HepG2 (cell line): ENCODE results near the gene TMEM238. TPM values are rescaled to one million over a fixed set of nuclear protein-coding genes. Genes with fewer than 3 reads are reported as not detected.

Experiments
- ATAC-seq: fragments of 200-7000 bp; cut with Tn5 transposase; 3 replicates; pipeline ENCODE4 v1.9.1; 2020; ENCODE audit warnings: mild to moderate bottlenecking, moderate library complexity
- BruUV-seq: library from RNA; stranded (reverse); fragments of 400-500 nt; replicated peaks from 2 replicates; lab custom pipeline; 2021; lab: Mats Ljungman, UMichigan
- CTCF ChIA-PET: fragments of 300-600 bp; formaldehyde crosslinking; extraction: SDS; loops from one replicate; lab custom pipeline; 2021; ENCODE audit warnings: low total read pairs, inconsistent platforms, low intra/inter-chr PET ratio; lab: Yijun Ruan, JAX
- POLR2A ChIA-PET: fragments of 350-600 bp; sonication (Branson Sonifier 250); formaldehyde crosslinking; loops from one replicate; lab custom pipeline; 2020; ENCODE audit warnings: antibody characterized with exemption, inconsistent platforms; lab: Yijun Ruan, JAX
- DNase-seq: peaks from one replicate; pipeline ENCODE4 v3.0.0-alpha.2; 2015; ENCODE audit warnings: low spot score
- FAIRE-seq: peaks from 3 replicates; lab custom pipeline; 2011; peaks lifted over from hg19 to GRCh38; lab: Jason Lieb, UNC
- H2AFZ ChIP-seq: one replicate; pipeline ENCODE4 v1.6.1; 2011; ENCODE audit warnings: low read length, inconsistent platforms
- H3K27ac ChIP-seq: fragments of 300-600 bp; 3 replicates; pipeline ENCODE4 v1.8.0; 2011; ENCODE audit warnings: mixed run types, mild to moderate bottlenecking, mixed read lengths, low read length, inconsistent platforms; ENCODE audit not compliant: insufficient read depth; ENCODE audit errors: extremely low read length
- H3K27me3 ChIP-seq, 2 experiments: fragments of 200-600 bp in 1 of 2; 2 replicates in 1 of 2; 3 replicates in 1 of 2; pipeline versions ENCODE4 v1.6.0 to v1.8.0; 2011; ENCODE audit warnings: low read length in 2 of 2, mild to moderate bottlenecking in 2 of 2, moderate library complexity in 2 of 2, inconsistent platforms in 1 of 2; ENCODE audit not compliant: insufficient read depth in 2 of 2, control insufficient read depth in 1 of 2
- H3K36me3 ChIP-seq, 2 experiments: fragments of 200-600 bp in 1 of 2; replicated peaks in 1 of 2; 2 replicates in 1 of 2; 3 replicates in 1 of 2; pipeline versions ENCODE4 v1.5.1 to v1.8.0; 2011; ENCODE audit warnings: low read length in 2 of 2, inconsistent platforms in 1 of 2; ENCODE audit not compliant: insufficient read depth in 2 of 2, control insufficient read depth in 1 of 2
- H3K4me1 ChIP-seq: 2 replicates; pipeline ENCODE4 v1.5.1; 2012; ENCODE audit warnings: low read length, inconsistent platforms; ENCODE audit not compliant: insufficient read depth
- H3K4me2 ChIP-seq: 2 replicates; pipeline ENCODE4 v1.6.0; 2011; ENCODE audit warnings: low read depth, low read length, inconsistent platforms
- H3K4me3 ChIP-seq, 3 experiments: fragments of 200-600 bp in 1 of 3; sonication (generic), shearing (Covaris generic) in 1 of 3; replicated peaks in 1 of 3; 2 replicates each; pipeline ENCODE4 v1.5.1; 2011 to 2016; ENCODE audit warnings: low read length in 3 of 3, inconsistent platforms in 2 of 3, low read depth in 2 of 3, mild to moderate bottlenecking in 2 of 3, control low read depth in 1 of 3, mixed read lengths in 1 of 3; ENCODE audit not compliant: insufficient read depth in 1 of 3
- H3K79me2 ChIP-seq: one replicate; pipeline ENCODE4 v1.6.1; 2011; ENCODE audit warnings: low read length, inconsistent platforms; ENCODE audit not compliant: insufficient read depth
- H3K9ac ChIP-seq: 2 replicates; pipeline ENCODE4 v1.6.0; 2011; ENCODE audit warnings: mild to moderate bottlenecking, low read depth, low read length, inconsistent platforms; ENCODE audit not compliant: insufficient read depth
- H3K9me3 ChIP-seq: 2 replicates; pipeline ENCODE4 v1.5.1; 2012; ENCODE audit warnings: mild to moderate bottlenecking, low read length
- H4K20me1 ChIP-seq: 2 replicates; pipeline ENCODE4 v1.6.0; 2011; ENCODE audit warnings: inconsistent platforms, mild to moderate bottlenecking, low read length, moderate library complexity; ENCODE audit not compliant: insufficient read depth
- AHR ChIP-seq: IDR thresholded peaks from 2 replicates; pipeline ENCODE4 v1.6.1; 2018; ENCODE audit warnings: missing genetic modification reagents, missing compliant biosample characterization
- AKNA ChIP-seq: sonication (generic); formaldehyde crosslinking; IDR thresholded peaks from 2 replicates; pipeline ENCODE4 v1.4.0; 2020; ENCODE audit warnings: missing genetic modification reagents, borderline replicate concordance
- KLF15 ChIP-seq: sonication (generic); formaldehyde crosslinking; IDR thresholded peaks from 2 replicates; pipeline ENCODE4 v1.8.1; 2023; ENCODE audit warnings: borderline replicate concordance, mild to moderate bottlenecking, inconsistent platforms, missing genetic modification reagents, mixed read lengths
- MXD4 ChIP-seq: IDR thresholded peaks from 2 replicates; pipeline ENCODE4 v1.6.1; 2016; ENCODE audit warnings: mild to moderate bottlenecking, missing biosample characterization, missing genetic modification reagents
- REPIN1 ChIP-seq: sonication (generic); formaldehyde crosslinking; IDR thresholded peaks from 2 replicates; pipeline ENCODE4 v1.8.0; 2022; ENCODE audit warnings: missing genetic modification reagents, low read depth, mild to moderate bottlenecking, borderline replicate concordance
- ZNF101 ChIP-seq: sonication (generic); formaldehyde crosslinking; IDR thresholded peaks from 2 replicates; pipeline ENCODE4 v1.4.0; 2020; ENCODE audit warnings: mild to moderate bottlenecking, low read depth, missing genetic modification reagents, borderline replicate concordance
- ZNF749 ChIP-seq: sonication (generic); formaldehyde crosslinking; IDR thresholded peaks from 2 replicates; pipeline ENCODE4 v1.8.0; 2022; ENCODE audit warnings: mild to moderate bottlenecking, missing genetic modification reagents, moderate library complexity, borderline replicate concordance
- WGBS: methylation state at CpG from one replicate; pipeline ENCODE4 v1.1.6; 2017; ENCODE audit warnings: low lambda C conversion rate; 5-methylcytosine and 5-hydroxymethylcytosine counted together
- in situ Hi-C: cut with HindIII; loops from 2 replicates; pipeline ENCODE4 v1.10.0; 2017; ENCODE audit warnings: low pct_unique_long_range_greater_than_20kb; ENCODE audit not compliant: extremely low pct_ligation_motif_present
- intact Hi-C: fragments of 100-400 bp; cut with micrococcal nuclease; formaldehyde crosslinking; loops from one replicate; pipeline ENCODE4 v1.10.0; 2022; ENCODE audit not compliant: unreplicated experiment
- polyA plus RNA-seq, 8 experiments: library from polyadenylated mRNA; depleted of rRNA in 3 of 8; stranded (reverse) in 7 of 8; unstranded in 1 of 8; fragments of >200 nt; fragmentation: Illumina TruSeq in 4 of 8; extraction: Trizol in 4 of 8; gene quantifications; 2 replicates each; pipeline versions ENCODE4 v1.2.1 to v1.2.3, GENCODE V29; 2011 to 2016; ENCODE audit warnings: low read depth in 4 of 8, missing spikeins in 1 of 8, mixed read lengths in 1 of 8; ENCODE audit not compliant: insufficient read depth in 1 of 8
- total RNA-seq, 5 experiments: library from RNA; depleted of rRNA; stranded (reverse); fragments of >200 nt; fragmentation: Illumina TruSeq; extraction: Trizol; gene quantifications; 2 replicates each; pipeline ENCODE4 v1.2.3, GENCODE V29; 2016; ENCODE audit warnings: low read depth in 1 of 5

Gene TMEM238
- total and polyA plus RNA-seq, 2 of the 13 experiments (the other 11 are each of a cell fraction or from before 2014, with no cell fraction given): not detected

- in situ Hi-C loops: no loop called here
- FAIRE-seq (no peak), ATAC-seq (no peak)
Measured at GRCh38 chr19:55400281-55401087, 16.4 kb upstream of the TMEM238 start.

More at GRCh38 chr19:55400281-55401087, 16.4 kb upstream of the TMEM238 start:
- H2AFZ ChIP-seq: no peak overlapping the region
- H4K20me1 ChIP-seq: no peaks in the 10 kb centered on the region
- H3K4me3 ChIP-seq: no peak overlapping the region
- peaks cover 2% of the 10 kb centered on the region for H3K4me1 ChIP-seq
- DNase-seq: no peak
- H3K4me2 ChIP-seq: no peak overlapping the region
- no peaks in the 10 kb centered on the region for H3K27me3 ChIP-seq
- peaks cover 1% of the 10 kb centered on the region for H3K79me2 ChIP-seq
- WGBS: 97% methylated on average over 11 of the region's 14 CpGs
- peaks cover 6 to 24% of the 10 kb centered on the region in 2 experiments; a peak in 4 of 5 replicates for H3K36me3 ChIP-seq
- no TSS peak for BruUV-seq
- no peaks in the 10 kb centered on the region for H3K9me3 ChIP-seq
- intact Hi-C loops: no loop called here
- CTCF ChIA-PET: no interaction called here
- no peak for TF ChIP-seq ZNF749 (CRISPR knock-in tag)
- TF ChIP-seq AKNA (CRISPR knock-in tag): no peak
- no peak for TF ChIP-seq REPIN1 (CRISPR knock-in tag)
- no peak for TF ChIP-seq ZNF101 (CRISPR knock-in tag)
- no peak for TF ChIP-seq MXD4 (CRISPR knock-in tag)
- TF ChIP-seq AHR: no peak
- no peak for TF ChIP-seq KLF15 (CRISPR knock-in tag)
- TF ChIP-seq, all 625 proteins: peak for 0
- Histone ChIP-seq H3K27ac (no peak overlapping the region), H3K9ac (no peak overlapping the region)
- POLR2A ChIA-PET: interaction anchor here (0.7 to 1.4 kb wide), 3 partner anchors 12 to 67 kb away, joined by 3 read pairs; partner anchors contain the start of gene KMT5C
